Measurements from ENCODE around the gene VSTM2B. TPM values are rescaled to one million over a fixed set of nuclear protein-coding genes. Genes with fewer than 3 reads are reported as not detected.

The VSTM2B gene
- total RNA-seq, 4 donors from 2014 or later, result not detected

DNA sequence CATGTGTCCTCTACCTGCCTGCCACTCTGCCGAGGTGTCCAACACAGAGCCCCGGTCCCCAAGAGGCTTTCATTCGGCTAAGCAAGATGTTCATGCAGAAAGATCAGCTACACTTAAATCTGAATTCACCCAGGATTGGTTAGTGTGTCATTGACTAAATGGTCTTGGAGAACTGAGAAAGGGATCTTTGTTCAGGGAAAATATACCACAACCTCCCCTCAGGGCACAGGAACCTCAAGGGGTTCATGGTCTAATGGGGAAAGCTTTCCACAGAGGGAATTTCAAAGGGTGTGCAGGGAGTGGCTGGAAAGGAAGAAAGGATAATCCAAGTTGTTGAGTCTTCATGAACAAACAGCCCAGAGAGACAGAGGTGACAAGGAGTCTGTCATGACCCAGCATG lies 65.9 kb downstream of the VSTM2B start:
- Histone ChIP-seq H3K4me3 (no peak overlapping the region), H3K36me3 (no peaks in the 10 kb centered on the region), H3K9me3 (no peaks in the 10 kb centered on the region), H3K4me1 (no peaks in the 10 kb centered on the region), H3K27me3 (peaks cover 32% of the 10 kb centered on the region), H3K27ac (no peak overlapping the region)
- no peak for TF ChIP-seq POLR2A (IDR thresholded peaks at IDR 0.05)
- TF ChIP-seq POLR2AphosphoS5 (IDR thresholded peaks at IDR 0.05), result no peak
- TF ChIP-seq, protein P1, sequence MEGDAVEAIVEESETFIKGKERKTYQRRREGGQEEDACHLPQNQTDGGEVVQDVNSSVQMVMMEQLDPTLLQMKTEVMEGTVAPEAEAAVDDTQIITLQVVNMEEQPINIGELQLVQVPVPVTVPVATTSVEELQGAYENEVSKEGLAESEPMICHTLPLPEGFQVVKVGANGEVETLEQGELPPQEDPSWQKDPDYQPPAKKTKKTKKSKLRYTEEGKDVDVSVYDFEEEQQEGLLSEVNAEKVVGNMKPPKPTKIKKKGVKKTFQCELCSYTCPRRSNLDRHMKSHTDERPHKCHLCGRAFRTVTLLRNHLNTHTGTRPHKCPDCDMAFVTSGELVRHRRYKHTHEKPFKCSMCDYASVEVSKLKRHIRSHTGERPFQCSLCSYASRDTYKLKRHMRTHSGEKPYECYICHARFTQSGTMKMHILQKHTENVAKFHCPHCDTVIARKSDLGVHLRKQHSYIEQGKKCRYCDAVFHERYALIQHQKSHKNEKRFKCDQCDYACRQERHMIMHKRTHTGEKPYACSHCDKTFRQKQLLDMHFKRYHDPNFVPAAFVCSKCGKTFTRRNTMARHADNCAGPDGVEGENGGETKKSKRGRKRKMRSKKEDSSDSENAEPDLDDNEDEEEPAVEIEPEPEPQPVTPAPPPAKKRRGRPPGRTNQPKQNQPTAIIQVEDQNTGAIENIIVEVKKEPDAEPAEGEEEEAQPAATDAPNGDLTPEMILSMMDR (IDR thresholded peaks at IDR 0.05), result no peak
- TF ChIP-seq EP300 (IDR thresholded peaks at IDR 0.05; ENCODE audit: low read depth), result no peak
- DNase-seq, result no peak
- WGBS, 2 donors (ENCODE audit: low coverage in 1 of 2), result 92% methylated on average over 3 of the region's 3 CpGs; no CpG with 5 or more reads in 1 of the 2 donors
- in situ Hi-C loops (cut with MboI; ENCODE audit: low pct_ligation_motif_present in 1 of 4, low pct_unique_long_range_greater_than_20kb in 1 of 4, low sequenced_read_pairs in 3 of 4) (no loop called here), intact Hi-C loops (cut with DNase I; ENCODE audit: low total_unique reads) (no loop called here)

DNA sequence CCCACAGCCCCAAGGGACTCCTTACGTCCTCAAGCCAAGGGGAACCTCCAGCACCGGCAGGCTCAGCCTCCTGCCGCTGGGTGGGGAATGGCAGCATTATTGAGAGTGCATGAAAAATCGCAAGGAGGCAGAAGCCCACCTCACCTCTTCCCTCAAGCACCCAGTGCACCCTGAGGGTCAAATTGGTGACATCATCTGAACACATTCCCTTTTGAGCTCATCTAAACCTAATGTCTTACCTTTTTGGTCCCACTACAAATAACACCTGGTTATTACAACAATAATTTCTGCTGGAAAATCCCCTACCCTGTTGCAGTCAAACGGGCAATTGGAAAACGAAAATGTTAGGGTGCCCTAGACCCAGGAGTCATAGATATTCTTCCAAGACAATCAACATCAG lies 68.1 kb downstream of the VSTM2B start:
- H3K27me3 ChIP-seq, result peaks cover 52% of the 10 kb centered on the region
- no peaks in the 10 kb centered on the region for H3K9me3 ChIP-seq
- DNase-seq, result no peak
- WGBS, 2 donors (ENCODE audit: low coverage in 1 of 2), result 40 to 68% methylated on average over 2 to 6 of the region's 6 CpGs
- in situ Hi-C loops (cut with MboI; ENCODE audit: low pct_ligation_motif_present in 1 of 4, low pct_unique_long_range_greater_than_20kb in 1 of 4, low sequenced_read_pairs in 3 of 4), result no loop called here
- no peaks in the 10 kb centered on the region for H3K4me1 ChIP-seq
- intact Hi-C loops (cut with DNase I; ENCODE audit: low total_unique reads), result no loop called here
- TF ChIP-seq EP300 (IDR thresholded peaks at IDR 0.05; ENCODE audit: low read depth) (no peak), POLR2AphosphoS5 (IDR thresholded peaks at IDR 0.05) (no peak)
- TF ChIP-seq, protein P1 (IDR thresholded peaks at IDR 0.05), result no peak
- no peak overlapping the region for H3K4me3 ChIP-seq
- no peak overlapping the region for H3K27ac ChIP-seq
- H3K36me3 ChIP-seq, result no peaks in the 10 kb centered on the region

DNA sequence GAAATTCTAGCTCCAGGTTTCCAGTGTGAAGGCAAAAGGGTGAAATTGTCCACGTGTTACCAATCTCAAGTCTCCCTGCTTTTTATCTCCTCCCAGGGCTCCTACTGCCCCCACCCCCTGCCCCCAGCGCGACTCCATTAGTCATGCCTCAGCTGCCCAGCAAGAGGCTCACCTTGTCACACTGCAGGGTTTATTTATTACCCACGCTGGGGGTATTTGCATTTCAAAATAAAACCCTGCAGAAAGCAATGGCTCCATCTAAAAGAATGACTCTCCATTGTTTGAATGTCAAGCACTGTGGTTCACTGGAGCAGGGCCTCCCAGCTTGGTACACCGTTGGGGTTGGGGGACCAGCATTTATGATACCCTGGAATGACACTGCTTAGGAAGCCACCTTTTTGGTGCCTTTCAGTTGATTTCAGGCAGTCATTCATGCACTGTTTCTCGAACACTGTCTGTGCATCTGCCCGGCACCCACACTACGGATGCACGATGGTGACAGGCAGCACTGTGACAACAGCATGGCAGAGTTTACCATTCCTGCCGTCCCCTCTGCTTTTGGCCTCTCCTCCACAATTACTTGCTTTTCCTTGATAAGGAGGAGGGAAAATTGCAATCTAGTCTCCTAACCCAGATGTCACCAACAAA lies 70.4 kb downstream of the VSTM2B start:
- TF ChIP-seq EP300 (IDR thresholded peaks at IDR 0.05; ENCODE audit: low read depth) (no peak), POLR2A (IDR thresholded peaks at IDR 0.05) (no peak), POLR2AphosphoS5 (IDR thresholded peaks at IDR 0.05) (no peak)
- TF ChIP-seq, protein P1 (IDR thresholded peaks at IDR 0.05), result no peak
- Histone ChIP-seq H3K4me1 (no peaks in the 10 kb centered on the region), H3K36me3 (no peaks in the 10 kb centered on the region), H3K27ac (no peak overlapping the region), H3K4me3 (no peak overlapping the region), H3K9me3 (no peaks in the 10 kb centered on the region), H3K27me3 (peaks cover 52% of the 10 kb centered on the region)
- 43 to 45% methylated on average over 2 to 10 of the region's 10 CpGs for WGBS, 2 donors (ENCODE audit: low coverage in 1 of 2)
- no peak for DNase-seq
- in situ Hi-C loops (cut with MboI; ENCODE audit: low pct_ligation_motif_present in 1 of 4, low pct_unique_long_range_greater_than_20kb in 1 of 4, low sequenced_read_pairs in 3 of 4) (no loop called here), intact Hi-C loops (cut with DNase I; ENCODE audit: low total_unique reads) (no loop called here)

DNA sequence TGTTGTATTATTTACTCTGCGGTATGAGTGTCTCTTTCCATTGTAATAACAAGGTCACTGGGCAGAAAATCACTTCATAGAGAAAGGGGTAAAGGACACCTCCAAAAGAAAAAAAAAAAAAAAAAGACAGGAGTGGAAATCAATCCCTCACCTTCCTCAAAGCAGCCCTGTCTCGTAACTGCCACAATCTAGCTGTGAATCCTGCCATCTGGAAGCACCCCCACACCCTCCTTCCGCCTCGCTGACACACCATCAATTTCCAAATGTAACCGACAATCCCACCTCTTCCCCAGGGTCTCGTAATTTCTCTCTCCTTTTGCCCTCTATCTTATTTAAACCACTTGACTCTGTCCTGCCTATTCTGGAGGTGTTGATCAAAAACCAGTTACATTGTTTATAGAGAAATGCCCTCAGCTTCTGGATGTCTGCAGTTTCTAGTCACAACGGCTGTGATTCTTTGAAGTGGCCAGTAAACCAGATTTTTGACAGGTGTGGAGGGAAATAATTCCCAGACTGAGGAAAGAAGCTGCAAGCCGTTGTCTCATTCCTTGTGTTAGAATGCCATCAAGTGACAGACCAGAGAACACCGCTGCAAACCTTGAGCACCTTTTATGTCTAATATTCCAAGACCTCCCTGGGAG lies 71.2 kb downstream of the VSTM2B start:
- DNase-seq, result no peak
- intact Hi-C loops (cut with DNase I; ENCODE audit: low total_unique reads), result no loop called here
- Histone ChIP-seq H3K27ac (no peak overlapping the region), H3K9me3 (no peaks in the 10 kb centered on the region), H3K4me3 (no peak overlapping the region), H3K27me3 (peaks cover 47% of the 10 kb centered on the region), H3K36me3 (no peaks in the 10 kb centered on the region), H3K4me1 (no peaks in the 10 kb centered on the region)
- TF ChIP-seq, protein P1 (IDR thresholded peaks at IDR 0.05), result no peak
- TF ChIP-seq EP300 (IDR thresholded peaks at IDR 0.05; ENCODE audit: low read depth), result no peak
- TF ChIP-seq POLR2A (IDR thresholded peaks at IDR 0.05), result no peak
- TF ChIP-seq POLR2AphosphoS5 (IDR thresholded peaks at IDR 0.05), result no peak
- WGBS, 2 donors (ENCODE audit: low coverage in 1 of 2), result 32% methylated on average over 7 to 9 of the region's 9 CpGs
- in situ Hi-C loops (cut with MboI; ENCODE audit: low pct_ligation_motif_present in 1 of 4, low pct_unique_long_range_greater_than_20kb in 1 of 4, low sequenced_read_pairs in 3 of 4), result no loop called here
